T-helper 9 cell (primary cell): ENCODE data around the gene CIDEC.
"Not testable (repeated sequence)": the region's sequence is repeated elsewhere in the genome, so short reads cannot be mapped to it uniquely, and the experiment has no call there.

Experiments used
- DNase-seq: peaks from one replicate; pipeline ENCODE4 v3.0.0-alpha.2; 2020

Gene CIDEC

DNA sequence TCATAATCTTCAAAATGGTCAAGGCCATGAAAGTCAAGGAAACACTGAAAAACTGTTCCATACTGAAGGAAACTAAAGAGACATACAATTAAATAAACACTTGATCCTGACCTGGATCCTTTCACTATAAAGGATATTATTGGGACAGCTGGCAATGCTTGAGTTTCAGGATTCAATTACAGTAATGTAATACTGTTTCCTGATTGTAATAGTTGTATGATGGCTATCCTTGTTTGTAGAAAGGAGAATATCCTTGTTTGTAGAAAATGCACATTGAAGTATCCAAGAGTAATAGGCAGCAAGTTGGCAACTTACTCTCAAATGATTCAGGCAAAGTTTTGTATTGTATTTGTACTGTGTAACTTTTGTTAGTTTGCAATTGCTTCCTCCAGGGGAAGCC lies 4.6 kb downstream of the CIDEC start:
- DNase-seq, result no peak

DNA sequence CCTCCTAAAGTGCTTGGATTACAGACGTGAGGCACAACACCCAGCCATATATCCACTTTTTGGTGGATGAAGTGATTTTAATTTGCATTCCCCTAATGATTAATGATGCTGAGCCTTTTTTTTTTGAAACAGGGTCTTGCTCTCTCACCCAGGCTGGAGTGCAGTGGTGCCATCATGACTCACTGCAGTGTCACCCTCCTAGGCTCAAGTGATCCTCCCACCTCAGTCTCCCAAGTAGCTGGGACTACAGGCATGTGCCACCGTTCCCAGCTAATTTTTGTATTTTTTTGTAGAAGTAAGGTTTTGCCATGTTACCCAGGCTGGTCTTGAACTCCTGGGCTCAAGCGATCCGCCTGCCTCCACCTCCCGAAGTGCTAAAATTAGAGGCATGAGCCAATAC lies 8.0 kb downstream of the CIDEC start:
- DNase-seq, result not testable (repeated sequence)

DNA sequence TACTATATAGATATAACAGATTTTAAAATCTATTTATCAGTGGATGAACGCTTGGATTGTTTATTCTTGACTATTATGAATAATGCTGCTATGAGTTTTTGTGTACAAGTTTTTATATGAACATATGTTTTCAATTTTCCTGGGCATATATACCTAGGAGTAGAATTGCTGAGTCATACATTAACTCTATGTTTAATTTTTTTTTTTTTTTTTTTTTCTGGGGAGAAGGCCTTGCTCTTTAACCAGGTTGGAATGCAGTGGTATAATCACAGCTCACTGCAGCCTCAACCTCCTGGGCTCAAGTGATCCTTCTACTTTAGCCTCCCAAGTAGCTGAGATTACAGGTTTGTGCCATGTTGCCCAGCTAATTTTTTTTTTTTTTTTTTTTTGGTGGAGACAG lies 9.1 kb downstream of the CIDEC start:
- DNase-seq, result no peak

- no peak for DNase-seq
Measured at GRCh38 chr3:9869955-9870354, 10.1 kb downstream of the CIDEC start.

GRCh38 chr3:9867106-9867505 lies 12.9 kb downstream of the CIDEC start:
- DNase-seq, result no peak

DNA sequence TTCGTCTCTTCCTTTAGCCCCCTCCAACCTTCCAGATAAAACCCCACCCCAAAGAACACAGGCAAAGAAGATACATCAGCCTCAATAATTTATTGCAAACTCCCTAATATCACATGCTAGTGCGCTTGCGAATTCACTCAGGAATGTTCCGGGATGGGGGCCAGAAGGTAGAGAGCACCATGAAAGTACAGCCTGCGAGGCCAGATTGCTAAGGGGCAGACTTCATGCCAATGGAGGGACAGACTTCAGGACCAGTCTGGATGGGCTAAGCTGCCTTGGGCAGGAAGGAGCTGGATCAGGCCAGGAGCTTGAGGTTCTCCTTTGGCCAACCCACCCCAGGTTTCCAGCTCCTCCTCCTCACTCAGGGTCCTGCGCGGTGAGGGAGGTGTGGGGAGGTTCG lies 13.4 kb downstream of the CIDEC start:
- no peak for DNase-seq

GRCh38 chr3:9865125-9865637 lies 14.9 kb downstream of the CIDEC start:
- not testable (repeated sequence) for DNase-seq

GRCh38 chr3:9864200-9864927 lies 15.7 kb downstream of the CIDEC start:
- DNase-seq, result no peak

DNA sequence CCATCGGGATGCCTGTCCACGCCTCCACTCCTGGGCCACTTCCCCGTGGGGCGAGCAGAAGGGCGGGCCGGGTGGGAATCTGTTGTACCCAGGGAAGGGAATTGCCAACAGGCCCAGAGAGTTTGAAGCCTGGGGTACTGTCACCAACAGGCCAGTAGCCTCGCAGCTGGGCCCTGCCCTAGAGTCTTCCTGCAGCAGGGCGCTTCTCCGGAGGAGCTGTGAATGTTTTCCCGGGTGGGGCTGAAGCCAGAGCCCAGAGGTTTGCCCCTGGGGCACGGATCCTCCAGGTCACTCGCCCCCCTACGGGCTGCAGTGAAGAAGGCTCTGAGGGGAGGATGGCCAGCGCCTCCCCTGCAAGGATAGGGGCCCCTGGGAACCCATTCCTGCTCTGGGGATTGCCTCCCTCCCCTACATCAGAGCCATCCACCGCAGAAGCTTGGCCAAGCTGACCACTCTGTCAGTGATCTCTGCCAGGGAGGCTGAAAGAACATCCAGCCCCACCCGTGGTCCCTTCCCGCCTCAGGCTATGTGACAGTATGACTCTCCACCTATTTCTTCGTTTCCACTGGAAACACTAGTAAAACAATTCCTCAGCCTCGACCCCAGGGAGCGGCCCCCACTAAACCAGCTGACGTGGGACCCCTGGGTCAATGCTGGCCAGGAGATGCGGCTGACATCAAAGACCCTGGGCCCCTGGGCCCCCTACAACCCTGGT lies 16.8 kb downstream of the CIDEC start:
- DNase-seq, result no peak

DNA sequence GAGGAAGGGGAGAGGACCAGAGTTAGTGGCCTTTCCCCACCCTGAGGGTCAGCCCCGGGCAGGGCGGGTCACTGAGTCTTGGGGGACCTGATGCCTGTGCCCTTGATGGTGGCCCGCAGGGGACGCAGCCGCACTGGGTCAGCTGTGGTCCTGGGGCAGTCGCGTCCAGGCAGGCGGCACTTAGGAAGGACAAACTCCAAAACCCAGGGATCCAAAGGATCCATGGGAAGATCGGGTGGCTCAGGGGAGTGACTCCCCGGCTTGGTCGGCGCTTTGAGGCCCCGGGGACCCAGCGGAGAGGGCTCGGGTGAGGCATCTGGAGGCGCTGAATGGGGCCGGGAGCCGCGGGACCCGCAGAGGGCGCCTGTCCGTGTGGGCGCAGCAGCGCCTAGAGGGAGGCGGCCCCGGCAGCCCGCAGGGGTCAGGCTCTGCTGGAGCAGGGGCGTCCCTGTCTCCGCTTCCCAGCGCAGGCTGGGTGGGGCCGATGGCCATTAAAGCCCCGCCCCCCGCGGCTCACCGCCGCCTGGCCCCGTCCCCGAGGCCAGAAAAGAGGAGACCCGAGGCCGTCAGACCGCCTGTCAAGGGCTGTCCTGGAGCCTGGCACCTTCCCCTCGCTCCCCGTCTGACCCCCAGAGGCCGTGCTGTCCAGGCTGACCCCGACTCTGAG lies 17.5 kb downstream of the CIDEC start:
- DNase-seq, result no peak

GRCh38 chr3:9861626-9862130 lies 18.4 kb downstream of the CIDEC start:
- no peak for DNase-seq

DNA sequence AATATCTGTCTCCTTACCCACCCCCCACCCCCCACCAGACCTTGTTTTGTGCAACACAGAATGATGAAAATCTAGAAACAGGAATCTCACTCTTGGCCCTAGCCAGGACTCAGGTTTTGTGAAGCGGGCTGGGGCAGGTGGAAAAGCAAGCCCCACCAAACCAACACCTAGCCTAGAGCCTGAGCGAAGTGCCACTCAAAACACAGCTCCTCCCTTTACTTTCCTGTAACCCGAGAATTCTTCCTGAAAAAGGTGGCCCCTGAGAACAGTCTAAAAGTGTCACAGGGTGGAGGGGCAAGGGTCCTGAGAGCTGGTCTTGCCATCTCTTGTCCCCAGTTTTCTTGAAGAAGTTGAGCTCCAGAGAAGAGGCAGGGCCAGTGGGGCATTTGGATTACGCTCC lies 18.9 kb downstream of the CIDEC start:
- DNase-seq, result no peak

DNA sequence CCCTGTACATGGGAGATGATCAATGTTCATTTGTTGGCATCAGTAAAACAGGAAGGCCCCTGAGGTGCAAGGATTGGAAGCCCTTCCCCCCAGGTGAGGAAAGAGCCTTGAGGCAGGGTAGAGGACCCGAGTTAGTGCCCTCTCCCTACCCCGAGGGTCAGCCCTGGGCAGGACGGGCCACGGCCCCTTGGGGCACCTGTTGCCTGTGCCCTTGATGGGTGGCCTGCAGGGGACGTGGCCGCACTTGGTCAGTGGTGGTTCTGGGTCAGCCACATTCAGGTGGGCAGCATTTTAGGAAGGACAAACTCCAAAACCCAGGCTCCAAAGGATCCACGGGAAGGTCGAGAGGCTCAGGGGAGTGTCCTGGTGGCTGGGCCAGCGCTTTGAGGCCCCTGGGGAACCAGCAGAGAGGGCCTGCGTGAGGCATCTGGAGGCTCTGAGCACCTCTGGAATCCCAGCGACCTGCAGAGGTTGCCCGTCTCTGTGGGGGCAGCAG lies 20.5 kb downstream of the CIDEC start:
- DNase-seq, result no peak

DNA sequence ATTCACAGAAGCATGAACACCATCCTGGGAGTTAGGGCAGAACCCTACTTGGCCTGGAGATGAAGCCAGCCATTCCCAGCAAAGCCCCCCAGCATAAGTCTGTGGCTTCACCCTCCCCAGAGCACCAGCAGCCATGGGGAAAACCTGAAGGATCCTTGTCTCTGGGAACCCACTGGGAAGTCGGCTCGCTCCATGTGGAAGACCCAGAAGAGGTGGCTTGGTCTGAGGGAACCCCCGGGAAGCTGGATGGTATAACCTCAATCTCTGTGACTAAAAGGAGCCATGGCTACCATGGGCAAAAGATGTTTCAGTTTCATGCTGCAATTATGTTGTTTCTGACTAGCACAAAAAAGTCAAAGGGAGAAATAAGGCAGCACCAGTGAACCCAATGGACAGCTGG lies 24.5 kb downstream of the CIDEC start:
- no peak for DNase-seq

DNA sequence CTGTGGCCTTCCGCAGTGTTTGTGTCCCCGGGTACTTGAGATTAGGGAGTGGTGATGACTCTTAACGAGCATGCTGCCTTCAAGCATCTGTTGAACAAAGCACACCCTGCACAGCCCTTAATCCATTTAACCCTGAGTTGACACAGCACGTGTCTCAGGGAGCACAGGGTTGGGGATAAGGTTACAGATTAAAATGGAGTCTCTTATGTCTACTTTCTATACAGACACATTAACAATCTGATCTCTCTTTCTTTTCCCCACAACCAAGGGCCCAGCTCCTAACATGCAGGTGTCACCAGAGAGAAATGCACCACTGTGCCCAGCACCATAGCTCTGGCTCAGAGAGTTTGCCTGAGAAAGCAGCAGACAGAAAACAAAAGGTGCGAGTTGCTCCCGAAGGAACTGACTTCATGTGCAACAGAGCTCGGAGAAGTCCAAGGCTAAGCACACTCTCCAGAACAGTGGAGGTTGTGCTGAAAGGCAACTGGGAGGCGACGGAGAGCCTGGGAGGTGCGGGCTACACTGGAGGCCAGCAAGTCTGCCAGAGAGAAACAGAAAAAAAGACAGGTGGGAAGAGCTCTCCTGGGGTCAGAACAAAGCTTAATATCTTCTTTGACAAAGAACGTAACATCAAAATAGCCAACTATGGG lies 25.6 kb downstream of the CIDEC start:
- DNase-seq, result not testable (repeated sequence)

DNA sequence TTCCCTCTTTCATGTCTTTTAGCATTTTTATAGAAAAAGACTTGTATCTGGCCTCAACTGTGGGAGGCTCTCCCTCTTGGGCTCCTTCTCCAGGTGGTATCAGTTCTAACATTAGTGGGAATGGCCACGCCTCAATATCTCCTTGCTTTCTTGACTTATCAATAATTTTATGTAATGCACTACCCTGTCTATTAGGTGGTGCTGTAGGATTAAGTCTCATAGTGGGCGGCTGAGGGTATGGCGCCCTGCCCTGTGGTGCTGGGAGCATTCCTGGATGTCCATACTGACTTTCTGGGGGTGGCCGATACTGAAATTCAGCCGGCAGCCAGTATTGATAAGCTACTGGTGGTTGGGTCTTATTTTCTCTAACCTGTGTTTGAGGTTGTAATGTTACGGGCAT lies 27.5 kb downstream of the CIDEC start:
- no peak for DNase-seq

GRCh38 chr3:9851926-9852325 lies 28.1 kb downstream of the CIDEC start:
- not testable (repeated sequence) for DNase-seq

GRCh38 chr3:9851383-9851782 lies 28.7 kb downstream of the CIDEC start:
- not testable (repeated sequence) for DNase-seq

GRCh38 chr3:9848860-9849259 lies 31.2 kb downstream of the CIDEC start:
- not testable (repeated sequence) for DNase-seq

GRCh38 chr3:9847870-9848269 lies 32.2 kb downstream of the CIDEC start:
- not testable (repeated sequence) for DNase-seq

DNA sequence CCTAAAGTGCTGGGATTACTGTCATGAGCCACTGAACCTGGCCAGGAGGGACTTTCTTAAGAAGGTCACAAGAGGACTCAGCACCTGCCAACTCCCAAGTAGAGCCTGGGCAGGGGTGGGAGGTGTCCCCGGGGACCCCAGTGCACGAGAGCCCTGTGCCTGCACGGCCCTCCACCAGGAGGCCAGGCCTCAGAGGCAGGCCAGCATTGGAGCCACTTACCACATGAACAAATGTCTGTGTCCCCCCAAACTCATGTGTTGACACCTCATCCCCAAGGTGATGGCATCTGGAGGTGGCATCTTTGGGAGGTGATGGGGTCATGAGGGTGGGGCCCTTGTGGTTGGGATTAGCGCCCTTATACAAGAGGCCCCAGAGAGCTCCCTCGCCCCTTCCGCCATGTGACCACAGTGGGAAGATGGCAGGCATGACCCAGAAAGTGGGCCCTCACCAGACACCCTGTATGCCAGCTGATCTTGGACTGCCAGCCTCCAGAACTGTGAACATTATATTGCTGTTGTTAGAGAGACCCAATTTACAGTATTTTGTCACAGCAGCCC lies 33.0 kb downstream of the CIDEC start:
- DNase-seq, result no peak

DNA sequence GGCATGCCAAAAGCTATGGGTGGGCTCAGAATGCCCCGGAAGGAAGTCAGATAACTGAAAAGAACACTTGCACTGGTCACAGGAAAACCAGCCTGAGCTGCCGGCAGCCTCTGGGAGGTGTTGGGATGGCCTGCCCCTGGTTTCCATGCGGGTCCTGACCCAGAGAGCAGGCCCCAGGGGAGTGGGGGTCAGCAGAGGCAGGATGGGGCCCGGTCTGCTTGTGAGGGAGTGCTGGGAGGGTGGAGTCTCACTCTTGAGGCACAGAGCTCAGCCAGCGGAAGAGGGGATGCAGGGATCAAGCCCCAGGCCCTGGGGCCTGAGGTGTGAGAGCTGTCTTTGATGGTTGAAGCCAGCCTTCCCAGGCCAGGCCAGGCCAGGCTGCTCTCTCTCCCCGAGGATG lies 33.8 kb downstream of the CIDEC start:
- DNase-seq, result no peak
